Adipocyte (in vitro differentiated cells): ENCODE results near the gene PARL.

Source experiments
- DNase-seq: peaks from one replicate; pipeline ENCODE4 v3.0.0-alpha.2; 2015; ENCODE audit warnings: low read depth
- H3K27me3 ChIP-seq: replicated peaks from 2 replicates; pipeline ENCODE4 v1.7.0; 2013; ENCODE audit warnings: mild to moderate bottlenecking, low read length, moderate library complexity; ENCODE audit not compliant: control insufficient read depth, insufficient read depth
- H3K36me3 ChIP-seq: 2 replicates; pipeline ENCODE4 v1.7.0; 2013; ENCODE audit warnings: low read length, mild to moderate bottlenecking, moderate library complexity; ENCODE audit not compliant: control insufficient read depth, insufficient read depth, severe bottlenecking
- H3K4me1 ChIP-seq: 2 replicates; pipeline ENCODE4 v1.7.0; 2013; ENCODE audit warnings: mild to moderate bottlenecking, low read length, moderate library complexity; ENCODE audit not compliant: control insufficient read depth, insufficient read depth
- H3K4me3 ChIP-seq: 2 replicates; pipeline ENCODE4 v1.7.0; 2013; ENCODE audit warnings: mild to moderate bottlenecking, low read length, moderate library complexity
- H3K9ac ChIP-seq: 2 replicates; pipeline ENCODE4 v1.7.0; 2013; ENCODE audit warnings: mild to moderate bottlenecking, low read length, moderate library complexity
- H3K9me3 ChIP-seq: 2 replicates; pipeline ENCODE4 v1.7.0; 2013; ENCODE audit warnings: mild to moderate bottlenecking, low read length, moderate library complexity; ENCODE audit not compliant: control insufficient read depth

The PARL gene

DNA sequence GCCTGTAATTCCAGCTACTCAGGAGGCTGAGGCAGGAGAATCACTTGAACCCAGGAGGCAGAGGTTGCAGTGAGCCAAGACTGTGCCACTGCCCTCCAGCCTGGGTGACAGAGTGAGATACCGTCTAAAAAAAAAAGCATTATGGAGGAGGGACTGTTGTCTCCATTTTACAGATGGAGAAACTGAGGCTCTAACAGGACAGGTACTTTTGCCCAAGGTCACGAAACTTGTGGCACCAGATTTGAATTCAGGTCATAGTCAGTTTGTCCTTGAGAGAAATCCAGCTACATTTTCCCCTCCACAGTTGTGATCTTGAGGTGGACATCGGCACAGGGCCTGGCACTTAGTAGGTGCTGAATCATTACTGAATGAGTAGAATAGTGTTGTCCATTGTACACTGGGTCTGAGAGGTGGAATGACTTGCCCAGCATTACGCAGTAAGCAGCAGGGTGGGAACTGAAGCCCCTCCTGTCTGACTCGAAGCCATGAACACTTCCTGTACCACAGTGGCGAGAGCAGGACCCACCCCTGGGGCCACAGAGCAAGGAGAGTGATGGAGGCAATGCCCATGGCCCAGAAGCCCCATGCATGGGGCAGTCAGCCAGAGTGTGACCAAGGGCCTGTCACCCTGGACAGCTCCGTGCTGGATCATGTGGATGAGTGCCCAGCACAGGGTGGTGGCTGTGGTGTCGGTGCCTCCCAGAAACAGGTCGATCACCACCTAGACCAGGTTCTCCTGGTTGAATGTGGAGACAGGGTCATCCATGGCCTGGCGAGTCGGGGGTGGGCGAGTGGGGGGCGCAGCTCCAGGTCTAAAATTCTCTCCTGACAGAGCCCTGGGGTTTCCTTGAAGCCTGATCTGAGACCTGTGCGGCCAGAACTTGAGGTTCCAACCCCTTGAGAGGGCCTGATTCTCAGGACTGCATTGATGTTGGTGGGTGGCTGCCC is 20.4 kb upstream of the PARL start:
- no peak for DNase-seq
- Histone ChIP-seq H3K27me3 (peaks cover 38% of the 10 kb centered on the region), H3K9ac (no peak overlapping the region), H3K9me3 (no peaks in the 10 kb centered on the region), H3K36me3 (no peaks in the 10 kb centered on the region), H3K4me3 (no peak overlapping the region), H3K4me1 (no peaks in the 10 kb centered on the region)

- no peak for DNase-seq
- Histone ChIP-seq H3K27me3 (peaks cover 50% of the 10 kb centered on the region), H3K4me3 (no peak overlapping the region), H3K9me3 (no peaks in the 10 kb centered on the region), H3K36me3 (no peaks in the 10 kb centered on the region), H3K9ac (no peak overlapping the region), H3K4me1 (no peaks in the 10 kb centered on the region)
Observed at GRCh38 chr3:183898028-183898431, 13.3 kb upstream of the PARL start.

DNA sequence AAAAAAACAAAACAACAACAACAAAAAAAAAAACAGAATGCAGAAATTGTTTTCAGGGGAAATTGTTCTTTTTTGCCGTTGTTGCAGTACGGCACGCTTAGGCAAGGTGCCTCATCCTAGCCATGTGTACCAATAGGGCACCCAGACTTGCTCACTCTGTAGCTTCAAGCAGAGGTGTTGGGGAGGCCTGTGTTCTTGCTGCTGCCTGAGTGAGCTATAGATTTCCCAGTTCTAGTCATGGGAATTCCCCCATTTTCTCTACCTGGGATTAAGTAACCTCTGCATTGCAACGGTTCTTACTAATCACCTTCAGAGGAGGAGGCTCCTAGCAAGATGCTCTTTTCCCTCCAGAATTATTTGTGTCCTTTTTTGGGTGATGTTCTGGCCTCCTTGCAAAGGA is 12.9 kb upstream of the PARL start:
- no peaks in the 10 kb centered on the region for H3K4me1 ChIP-seq
- DNase-seq, result no peak
- H3K27me3 ChIP-seq, result peaks cover 55% of the 10 kb centered on the region
- H3K4me3 ChIP-seq, result no peak overlapping the region
- H3K36me3 ChIP-seq, result no peaks in the 10 kb centered on the region
- no peak overlapping the region for H3K9ac ChIP-seq
- no peaks in the 10 kb centered on the region for H3K9me3 ChIP-seq

GRCh38 chr3:183896610-183897009 is 11.9 kb upstream of the PARL start:
- Histone ChIP-seq H3K9ac (no peak overlapping the region), H3K9me3 (no peaks in the 10 kb centered on the region), H3K4me3 (no peak overlapping the region), H3K4me1 (no peaks in the 10 kb centered on the region), H3K27me3 (peaks cover 53% of the 10 kb centered on the region), H3K36me3 (no peaks in the 10 kb centered on the region)
- DNase-seq, result no peak

DNA sequence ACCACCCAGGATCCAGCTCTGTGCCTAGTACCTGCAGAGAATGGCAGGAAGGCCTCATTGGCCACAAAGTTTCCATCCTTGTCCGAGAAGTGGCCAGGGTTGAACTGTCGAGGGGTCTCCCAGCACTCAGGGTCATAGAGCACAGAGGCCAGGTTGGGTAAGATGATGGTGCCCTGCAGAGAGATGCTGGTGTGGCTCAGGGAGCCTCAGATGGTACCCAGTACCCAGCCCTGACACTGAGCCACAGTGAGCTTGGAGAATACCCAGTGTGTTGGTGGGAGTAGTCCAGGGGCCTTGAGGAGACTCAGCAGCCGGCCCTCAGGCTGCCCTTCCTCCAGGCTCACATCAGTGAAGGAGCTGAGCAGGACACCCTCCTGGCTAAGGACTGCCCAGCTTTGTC is 11.5 kb upstream of the PARL start:
- Histone ChIP-seq H3K9ac (no peak overlapping the region), H3K36me3 (no peaks in the 10 kb centered on the region), H3K27me3 (peaks cover 49% of the 10 kb centered on the region), H3K4me3 (no peak overlapping the region), H3K9me3 (no peaks in the 10 kb centered on the region), H3K4me1 (no peaks in the 10 kb centered on the region)
- DNase-seq, result no peak

GRCh38 chr3:183895774-183896173 is 11.1 kb upstream of the PARL start:
- Histone ChIP-seq H3K4me3 (no peak overlapping the region), H3K4me1 (no peaks in the 10 kb centered on the region), H3K9me3 (no peaks in the 10 kb centered on the region), H3K9ac (no peak overlapping the region), H3K36me3 (no peaks in the 10 kb centered on the region), H3K27me3 (peaks cover 51% of the 10 kb centered on the region)
- no peak for DNase-seq

DNA sequence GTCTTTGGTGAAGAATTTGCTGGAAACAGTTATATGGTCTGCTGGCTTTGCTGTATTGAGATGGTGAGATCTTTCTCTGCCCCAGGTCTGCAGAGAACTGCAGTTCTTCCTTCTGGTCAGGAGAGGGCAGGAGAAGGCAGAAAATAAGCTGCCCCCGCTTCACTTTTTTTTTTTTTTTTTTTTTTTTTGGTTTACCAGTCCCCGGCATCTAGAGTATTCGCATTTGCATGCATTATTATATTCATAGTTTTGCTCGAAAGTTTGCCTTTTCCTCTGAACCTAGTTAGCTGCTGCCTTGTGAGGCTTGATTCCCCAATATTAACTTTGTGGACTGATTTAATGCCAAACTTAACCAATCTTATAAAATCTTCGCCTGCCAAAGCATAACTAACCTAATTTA is 10.6 kb upstream of the PARL start:
- peak; percentile 78 for DNase-seq
- no peaks in the 10 kb centered on the region for H3K4me1 ChIP-seq
- no peak overlapping the region for H3K9ac ChIP-seq
- H3K9me3 ChIP-seq, result no peaks in the 10 kb centered on the region
- H3K36me3 ChIP-seq, result no peaks in the 10 kb centered on the region
- no peak overlapping the region for H3K4me3 ChIP-seq
- H3K27me3 ChIP-seq, result peaks cover 50% of the 10 kb centered on the region

DNA sequence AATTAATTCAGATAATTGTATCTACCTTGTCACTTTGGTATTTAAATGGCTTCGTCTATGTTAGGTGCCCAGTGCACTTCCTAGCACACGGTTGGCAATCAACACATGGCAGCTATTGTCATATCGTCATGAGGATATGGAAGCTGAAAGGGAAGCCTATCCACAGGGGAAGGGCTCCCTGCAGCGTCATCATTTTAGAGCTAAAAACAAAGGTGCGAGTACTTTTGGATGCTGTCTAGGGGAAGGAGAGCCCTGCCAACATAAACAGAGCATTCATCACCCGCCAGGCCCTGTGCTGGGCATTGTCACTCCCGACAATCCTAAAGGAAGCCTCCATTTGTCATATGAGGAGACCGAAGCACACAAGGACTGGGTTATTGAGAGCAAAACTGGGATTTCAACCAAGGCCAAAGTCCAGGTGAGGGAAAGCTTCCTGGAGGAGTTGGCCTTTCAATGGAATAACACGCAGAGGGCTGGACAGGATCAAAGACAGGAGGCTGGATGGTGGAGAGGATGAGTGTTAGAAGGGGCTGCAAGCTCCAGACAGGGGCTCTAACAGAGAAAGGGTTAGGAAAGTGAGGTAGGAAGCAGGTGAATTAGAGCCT is 8.0 kb upstream of the PARL start:
- Histone ChIP-seq H3K9me3 (no peaks in the 10 kb centered on the region), H3K4me1 (no peaks in the 10 kb centered on the region), H3K9ac (no peak overlapping the region), H3K27me3 (peaks cover 41% of the 10 kb centered on the region), H3K4me3 (no peak overlapping the region), H3K36me3 (no peaks in the 10 kb centered on the region)
- no peak for DNase-seq

- H3K9ac ChIP-seq, result no peak overlapping the region
- no peaks in the 10 kb centered on the region for H3K9me3 ChIP-seq
- H3K27me3 ChIP-seq, result peaks cover 8% of the 10 kb centered on the region
- peaks cover 16% of the 10 kb centered on the region for H3K4me1 ChIP-seq
- no peak overlapping the region for H3K4me3 ChIP-seq
- no peaks in the 10 kb centered on the region for H3K36me3 ChIP-seq
- DNase-seq, result no peak
Observed at GRCh38 chr3:183885766-183886165, 1.1 kb upstream of the PARL start.

- H3K4me1 ChIP-seq, result peaks cover 16% of the 10 kb centered on the region
- no peak for DNase-seq
- H3K9me3 ChIP-seq, result no peaks in the 10 kb centered on the region
- peak overlapping the region; percentile 90 for H3K9ac ChIP-seq
- no peaks in the 10 kb centered on the region for H3K36me3 ChIP-seq
- peak overlapping the region; percentile 89 for H3K4me3 ChIP-seq
- H3K27me3 ChIP-seq, result peaks cover 8% of the 10 kb centered on the region
Observed at GRCh38 chr3:183884097-183884426, 618 bp downstream of the PARL start.

DNA sequence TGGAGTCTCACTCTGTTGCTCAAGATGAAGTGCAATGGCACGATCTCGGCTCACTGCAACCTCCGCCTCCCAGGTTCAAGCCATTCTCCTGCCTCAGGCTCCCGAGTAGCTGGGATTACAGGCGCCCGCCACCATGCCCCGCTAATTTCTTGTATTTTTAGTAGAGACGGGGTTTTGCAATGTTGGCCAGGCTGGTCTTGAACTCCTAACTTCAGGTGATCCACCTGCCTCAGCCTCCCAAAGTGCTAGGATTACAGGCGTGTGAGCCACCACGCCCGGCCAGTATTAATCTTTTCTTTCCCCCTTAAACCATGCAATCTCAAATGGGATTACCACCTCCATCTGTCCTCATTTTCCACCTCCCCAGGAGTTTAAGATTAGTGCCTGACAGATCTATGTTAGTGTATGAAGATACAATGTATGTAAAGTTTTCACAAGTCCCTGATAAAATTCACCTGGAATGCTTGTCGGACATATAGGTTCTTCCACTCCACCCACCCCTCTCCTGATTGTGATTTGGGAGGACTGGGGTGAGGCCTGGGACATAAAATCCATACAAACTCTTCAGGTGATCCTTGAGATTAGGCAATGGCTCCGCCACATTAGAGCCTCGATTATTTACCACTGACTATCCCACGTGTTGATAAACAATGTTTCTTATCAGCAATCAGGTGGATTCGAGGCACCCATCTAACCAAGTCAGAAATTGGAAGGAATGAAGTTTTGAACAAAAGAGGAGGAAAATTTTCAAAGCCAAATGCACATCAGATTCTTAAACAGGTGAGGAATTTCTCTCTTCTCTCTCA is 1.2 kb downstream of the PARL start:
- DNase-seq, result no peak
- Histone ChIP-seq H3K9ac (peak overlapping the region; percentile 90), H3K4me1 (peaks cover 16% of the 10 kb centered on the region), H3K36me3 (no peaks in the 10 kb centered on the region), H3K27me3 (peaks cover 3% of the 10 kb centered on the region), H3K4me3 (peak overlapping the region; percentile 89), H3K9me3 (no peaks in the 10 kb centered on the region)
